Keratinocyte (primary cell): Measurements from ENCODE around the gene S100A12.

Source experiments
- CTCF ChIP-seq, 3 experiments: IDR thresholded peaks in 1 of 3; conservative IDR thresholded peaks in 1 of 3; optimal IDR thresholded peaks in 1 of 3; 2 replicates in 2 of 3; 3 replicates in 1 of 3; pipeline versions ENCODE3 to v1.5.1; 2011; ENCODE audit warnings: low read length in 3 of 3, mild to moderate bottlenecking in 3 of 3, moderate library complexity in 2 of 3, control low read depth in 1 of 3, inconsistent platforms in 1 of 3; ENCODE audit not compliant: insufficient read depth in 2 of 3; ENCODE audit errors: extremely low read depth in 1 of 3
- EZH2 ChIP-seq: IDR thresholded peaks from one replicate; pipeline ENCODE4 v1.6.1; 2012; ENCODE audit warnings: inconsistent platforms, mild to moderate bottlenecking, low read length, moderate library complexity

- TF ChIP-seq CTCF (optimal IDR thresholded peaks at IDR 0.05 in 1 of 3, IDR thresholded peaks at IDR 0.05 in 1 of 3, conservative IDR thresholded peaks at IDR 0.05 in 1 of 3; ENCODE audit: extremely low read depth in 1 of 3, insufficient read depth in 2 of 3, low read length in 3 of 3), result peak in 1 of 3 experiments; percentile 26
- TF ChIP-seq EZH2, result no peak
These were observed 20.8 kb downstream of the S100A12 start for GRCh38 chr1:153354515-153355193.
